PC-9 (cell line): ENCODE data around the gene UBTF.

Experiments used
- CTCF ChIP-seq: fragments of 200-600 bp; sonication (generic); conservative IDR thresholded peaks from 2 replicates; pipeline ENCODE4 v1.6.1; 2017; ENCODE audit warnings: mixed run types, antibody characterized with exemption, mild to moderate bottlenecking, moderate library complexity
- EZH2 ChIP-seq: fragments of 200-600 bp; sonication (generic); IDR thresholded peaks from 2 replicates; pipeline ENCODE4 v1.8.0; 2017; ENCODE audit warnings: antibody characterized with exemption, low read depth

- TF ChIP-seq CTCF = no peak; the same call in 1 of the 2 replicates
- TF ChIP-seq EZH2 = no peak
Observed at GRCh38 chr17:44210342-44211192, 8.9 kb downstream of the UBTF start.
